ENCODE measurements around the gene USP7.

USP7 gene

GRCh38 chr16:8929086-8929748 lies 34.5 kb downstream of the USP7 start:
- DNase-seq (ENCODE audit: extremely low read depth, insufficient read length) = no peak
- H3K4me3 ChIP-seq (replicated peaks; ENCODE audit: low read depth, low read length) = no peak overlapping the region
- no peak for TF ChIP-seq CTCF (IDR thresholded peaks at IDR 0.05; ENCODE audit: insufficient read depth, low read length, poor library complexity, severe bottlenecking)
- H3K27me3 ChIP-seq (replicated peaks; ENCODE audit: control insufficient read depth, insufficient read depth, low read length) = no peaks in the 10 kb centered on the region
- H3K36me3 ChIP-seq (ENCODE audit: control insufficient read depth, insufficient read depth, low read length) = peaks cover 4% of the 10 kb centered on the region

GRCh38 chr16:8928467-8928957 lies 35.2 kb downstream of the USP7 start:
- no peak for TF ChIP-seq CTCF (IDR thresholded peaks at IDR 0.05; ENCODE audit: insufficient read depth, low read length, poor library complexity, severe bottlenecking)
- Histone ChIP-seq H3K27me3 (replicated peaks; ENCODE audit: control insufficient read depth, insufficient read depth, low read length) (no peaks in the 10 kb centered on the region), H3K4me3 (replicated peaks; ENCODE audit: low read depth, low read length) (no peak overlapping the region), H3K36me3 (ENCODE audit: control insufficient read depth, insufficient read depth, low read length) (peaks cover 4% of the 10 kb centered on the region)
- DNase-seq (ENCODE audit: extremely low read depth, insufficient read length) = peak; percentile 44

- H3K36me3 ChIP-seq (ENCODE audit: control insufficient read depth, insufficient read depth, low read length) = peaks cover 5% of the 10 kb centered on the region
- no peak overlapping the region for H3K4me3 ChIP-seq (replicated peaks; ENCODE audit: low read depth, low read length)
- TF ChIP-seq CTCF (IDR thresholded peaks at IDR 0.05; ENCODE audit: insufficient read depth, low read length, poor library complexity, severe bottlenecking) = no peak
- no peak for DNase-seq (ENCODE audit: extremely low read depth, insufficient read length)
- no peaks in the 10 kb centered on the region for H3K27me3 ChIP-seq (replicated peaks; ENCODE audit: control insufficient read depth, insufficient read depth, low read length)
Observed at GRCh38 chr16:8926827-8927226, 36.9 kb downstream of the USP7 start.

GRCh38 chr16:8925455-8925854 lies 38.3 kb downstream of the USP7 start:
- H3K36me3 ChIP-seq (ENCODE audit: control insufficient read depth, insufficient read depth, low read length) = peaks cover 7% of the 10 kb centered on the region
- DNase-seq (ENCODE audit: extremely low read depth, insufficient read length) = no peak
- TF ChIP-seq CTCF (IDR thresholded peaks at IDR 0.05; ENCODE audit: insufficient read depth, low read length, poor library complexity, severe bottlenecking) = no peak
- no peak overlapping the region for H3K4me3 ChIP-seq (replicated peaks; ENCODE audit: low read depth, low read length)
- H3K27me3 ChIP-seq (replicated peaks; ENCODE audit: control insufficient read depth, insufficient read depth, low read length) = no peaks in the 10 kb centered on the region

GRCh38 chr16:8924214-8924613 lies 39.5 kb downstream of the USP7 start:
- H3K27me3 ChIP-seq (replicated peaks; ENCODE audit: control insufficient read depth, insufficient read depth, low read length) = no peaks in the 10 kb centered on the region
- peaks cover 14% of the 10 kb centered on the region for H3K36me3 ChIP-seq (ENCODE audit: control insufficient read depth, insufficient read depth, low read length)
- no peak for TF ChIP-seq CTCF (IDR thresholded peaks at IDR 0.05; ENCODE audit: insufficient read depth, low read length, poor library complexity, severe bottlenecking)
- H3K4me3 ChIP-seq (replicated peaks; ENCODE audit: low read depth, low read length) = no peak overlapping the region
- no peak for DNase-seq (ENCODE audit: extremely low read depth, insufficient read length)

GRCh38 chr16:8923199-8923598 lies 40.5 kb downstream of the USP7 start:
- Histone ChIP-seq H3K36me3 (ENCODE audit: control insufficient read depth, insufficient read depth, low read length) (peaks cover 16% of the 10 kb centered on the region), H3K4me3 (replicated peaks; ENCODE audit: low read depth, low read length) (no peak overlapping the region), H3K27me3 (replicated peaks; ENCODE audit: control insufficient read depth, insufficient read depth, low read length) (no peaks in the 10 kb centered on the region)
- no peak for TF ChIP-seq CTCF (IDR thresholded peaks at IDR 0.05; ENCODE audit: insufficient read depth, low read length, poor library complexity, severe bottlenecking)
- no peak for DNase-seq (ENCODE audit: extremely low read depth, insufficient read length)
